Cardiac muscle cell (in vitro differentiated cells and primary cell): ENCODE measurements around the gene HSPB2. TPM values are rescaled to one million over a fixed set of nuclear protein-coding genes. Genes with fewer than 3 reads are reported as not detected.
A peak's percentile ranks its signal among the peaks of the same experiment; 100 is the strongest.

Experiments used
- DNase-seq, 2 donors: peaks; one replicate each; pipeline versions ENCODE4 v3.0.0 to v3.0.0-alpha.2; 2010 to 2017; ENCODE audit warnings: low read depth in 1 of 2, low spot score in 1 of 2
- H3K27ac ChIP-seq: fragments of 200-600 bp; sonication (generic); 2 replicates; pipeline ENCODE4 v1.5.1; 2016
- H3K27me3 ChIP-seq: fragments of 200-600 bp; sonication (generic); 2 replicates; pipeline ENCODE4 v1.6.0; 2016; ENCODE audit warnings: control low read depth
- H3K36me3 ChIP-seq: fragments of 200-600 bp; sonication (generic); 2 replicates; pipeline ENCODE4 v1.5.1; 2016; ENCODE audit warnings: control low read depth
- H3K4me1 ChIP-seq: fragments of 200-600 bp; sonication (generic); 2 replicates; pipeline ENCODE4 v1.8.1; 2017; ENCODE audit warnings: low read depth, mild to moderate bottlenecking, mixed run types
- H3K4me3 ChIP-seq: fragments of 200-600 bp; sonication (generic); 2 replicates; pipeline ENCODE4 v1.5.1; 2016; ENCODE audit warnings: mild to moderate bottlenecking
- H3K9me3 ChIP-seq: fragments of 200-600 bp; sonication (generic); 2 replicates; pipeline ENCODE4 v1.5.1; 2017; ENCODE audit warnings: low read depth, mild to moderate bottlenecking, control low read depth
- polyA plus RNA-seq: library from polyadenylated mRNA; unstranded; fragments of >200 nt; fragmentation: Nextera tagmentation; extraction: Ambion mirVana; gene quantifications from 2 replicates; pipeline ENCODE4 v1.2.1, GENCODE V29; 2016
- total RNA-seq: library from RNA; depleted of rRNA; stranded (reverse); fragments of >200 nt; gene quantifications from 2 replicates; pipeline ENCODE4 v1.2.3, GENCODE V29; 2016
- TF ChIP-seq, protein P1 (sequence below): IDR thresholded peaks from 2 replicates; pipeline ENCODE4 v1.5.1; 2012; ENCODE audit warnings: low read depth, mild to moderate bottlenecking, low read length

The HSPB2 gene
- total and polyA plus RNA-seq, 2 experiments from 2014 or later = 0.36 to 6.6 TPM

DNA sequence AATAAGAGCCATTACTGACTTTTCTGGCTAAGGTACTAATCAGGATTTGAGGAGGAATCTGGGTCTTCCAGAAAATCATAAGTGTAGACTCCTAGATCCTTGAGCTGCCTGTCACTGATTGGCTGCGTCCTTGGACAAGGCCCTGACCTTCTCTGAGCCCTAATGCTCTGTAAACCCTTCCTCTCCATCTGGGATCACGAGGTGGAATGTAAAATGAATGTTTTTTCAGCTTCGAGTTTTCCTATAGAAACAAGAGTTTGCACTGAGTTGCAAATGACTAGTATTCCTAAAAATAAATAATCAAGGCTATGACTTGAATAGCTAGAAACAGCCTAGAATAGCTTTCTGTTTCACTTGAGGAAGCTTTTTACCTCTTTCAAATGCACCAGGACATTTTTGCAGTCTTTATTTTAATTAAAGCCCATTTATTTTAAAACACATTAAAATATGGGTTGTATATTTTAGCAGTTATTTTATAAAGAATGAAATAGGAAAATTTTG lies 23.6 kb downstream of the HSPB2 start:
- Histone ChIP-seq H3K4me3 (peak overlapping the region; percentile 47), H3K27ac (peak overlapping the region; percentile 55)

DNA sequence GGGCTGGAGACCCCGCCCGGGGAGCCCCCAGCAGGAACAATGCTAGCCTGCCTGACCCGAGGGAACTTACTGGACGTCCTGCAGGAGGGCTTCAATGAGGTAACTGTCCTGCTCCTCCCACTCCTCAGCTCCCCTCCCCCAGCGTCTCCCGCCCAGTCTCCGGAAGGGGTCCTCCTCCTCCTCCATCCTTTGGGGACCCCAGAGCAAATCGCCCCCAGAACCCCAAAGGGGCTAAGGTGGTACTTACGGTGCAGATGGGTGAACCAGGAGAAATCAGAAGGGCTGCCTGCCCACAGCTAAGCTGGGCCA lies 24.9 kb downstream of the HSPB2 start:
- Histone ChIP-seq H3K27ac (peak overlapping the region; percentile 52), H3K4me3 (peak overlapping the region; percentile 47), H3K27me3 (no peaks in the 10 kb centered on the region), H3K36me3 (no peaks in the 10 kb centered on the region), H3K9me3 (no peaks in the 10 kb centered on the region), H3K4me1 (peaks cover 40% of the 10 kb centered on the region)
- no peak for DNase-seq
- TF ChIP-seq, protein P1, sequence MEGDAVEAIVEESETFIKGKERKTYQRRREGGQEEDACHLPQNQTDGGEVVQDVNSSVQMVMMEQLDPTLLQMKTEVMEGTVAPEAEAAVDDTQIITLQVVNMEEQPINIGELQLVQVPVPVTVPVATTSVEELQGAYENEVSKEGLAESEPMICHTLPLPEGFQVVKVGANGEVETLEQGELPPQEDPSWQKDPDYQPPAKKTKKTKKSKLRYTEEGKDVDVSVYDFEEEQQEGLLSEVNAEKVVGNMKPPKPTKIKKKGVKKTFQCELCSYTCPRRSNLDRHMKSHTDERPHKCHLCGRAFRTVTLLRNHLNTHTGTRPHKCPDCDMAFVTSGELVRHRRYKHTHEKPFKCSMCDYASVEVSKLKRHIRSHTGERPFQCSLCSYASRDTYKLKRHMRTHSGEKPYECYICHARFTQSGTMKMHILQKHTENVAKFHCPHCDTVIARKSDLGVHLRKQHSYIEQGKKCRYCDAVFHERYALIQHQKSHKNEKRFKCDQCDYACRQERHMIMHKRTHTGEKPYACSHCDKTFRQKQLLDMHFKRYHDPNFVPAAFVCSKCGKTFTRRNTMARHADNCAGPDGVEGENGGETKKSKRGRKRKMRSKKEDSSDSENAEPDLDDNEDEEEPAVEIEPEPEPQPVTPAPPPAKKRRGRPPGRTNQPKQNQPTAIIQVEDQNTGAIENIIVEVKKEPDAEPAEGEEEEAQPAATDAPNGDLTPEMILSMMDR = no peak

More for the DNA sequence above, 23.6 kb downstream of the HSPB2 start:
- H3K4me1 ChIP-seq = peaks cover 40% of the 10 kb centered on the region
- no peaks in the 10 kb centered on the region for H3K9me3 ChIP-seq
- TF ChIP-seq, protein P1 = no peak
- H3K27me3 ChIP-seq = no peaks in the 10 kb centered on the region
- DNase-seq = no peak
- H3K36me3 ChIP-seq = no peaks in the 10 kb centered on the region

DNA sequence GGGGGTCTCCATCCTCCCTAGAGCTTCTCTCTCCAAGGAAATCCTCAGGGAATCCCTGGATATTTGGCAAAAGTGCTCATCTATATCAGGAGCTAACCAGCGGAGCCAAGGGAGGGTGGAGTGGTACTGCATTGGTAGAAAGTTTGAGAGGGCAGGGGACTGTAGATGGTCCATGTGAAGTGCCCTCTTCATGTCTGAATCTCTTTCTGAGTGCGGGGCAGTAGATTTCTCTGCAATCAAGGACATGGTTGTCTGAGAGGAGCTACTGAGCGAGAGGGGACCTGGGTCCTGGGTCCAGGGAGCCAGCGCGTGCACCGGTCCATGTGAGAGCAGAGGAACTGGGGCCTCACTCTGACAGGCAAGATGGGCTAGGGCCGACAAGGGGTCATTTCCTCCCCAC lies 25.3 kb downstream of the HSPB2 start:
- Histone ChIP-seq H3K27ac (peak overlapping the region; percentile 64), H3K27me3 (no peaks in the 10 kb centered on the region), H3K4me3 (peak overlapping the region; percentile 47), H3K36me3 (no peaks in the 10 kb centered on the region), H3K9me3 (no peaks in the 10 kb centered on the region), H3K4me1 (peaks cover 40% of the 10 kb centered on the region)
- TF ChIP-seq, protein P1 = no peak
- no peak for DNase-seq

DNA sequence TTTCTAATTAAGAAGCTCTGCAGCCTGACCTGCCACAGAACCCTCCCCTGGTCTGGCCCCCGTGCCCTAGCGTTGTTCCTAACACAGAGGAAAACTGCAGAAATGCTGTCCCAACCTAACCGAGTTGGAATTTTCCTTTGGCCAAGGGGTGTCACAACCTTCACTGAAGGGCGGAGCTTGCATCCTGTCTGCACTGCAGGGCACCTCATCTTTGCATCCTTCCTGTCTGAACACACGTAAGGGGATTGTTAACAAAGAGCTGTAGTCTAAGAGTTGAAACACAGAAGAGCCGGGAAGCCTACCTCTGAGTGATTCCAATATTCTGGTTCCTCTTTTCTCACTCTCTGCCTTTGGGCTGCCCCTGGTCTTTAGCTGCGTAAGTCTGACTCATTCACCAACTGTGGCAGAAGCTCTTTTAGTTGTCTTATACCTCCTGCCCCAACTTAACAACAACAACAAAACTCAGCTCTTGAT lies 26.2 kb downstream of the HSPB2 start:
- DNase-seq = peak in 1 of 2 donors; percentile 31
- H3K36me3 ChIP-seq = no peaks in the 10 kb centered on the region
- no peaks in the 10 kb centered on the region for H3K9me3 ChIP-seq
- no peak overlapping the region for H3K4me3 ChIP-seq
- TF ChIP-seq, protein P1 = no peak
- no peaks in the 10 kb centered on the region for H3K27me3 ChIP-seq
- H3K27ac ChIP-seq = peak overlapping the region; percentile 64
- H3K4me1 ChIP-seq = peaks cover 40% of the 10 kb centered on the region

DNA sequence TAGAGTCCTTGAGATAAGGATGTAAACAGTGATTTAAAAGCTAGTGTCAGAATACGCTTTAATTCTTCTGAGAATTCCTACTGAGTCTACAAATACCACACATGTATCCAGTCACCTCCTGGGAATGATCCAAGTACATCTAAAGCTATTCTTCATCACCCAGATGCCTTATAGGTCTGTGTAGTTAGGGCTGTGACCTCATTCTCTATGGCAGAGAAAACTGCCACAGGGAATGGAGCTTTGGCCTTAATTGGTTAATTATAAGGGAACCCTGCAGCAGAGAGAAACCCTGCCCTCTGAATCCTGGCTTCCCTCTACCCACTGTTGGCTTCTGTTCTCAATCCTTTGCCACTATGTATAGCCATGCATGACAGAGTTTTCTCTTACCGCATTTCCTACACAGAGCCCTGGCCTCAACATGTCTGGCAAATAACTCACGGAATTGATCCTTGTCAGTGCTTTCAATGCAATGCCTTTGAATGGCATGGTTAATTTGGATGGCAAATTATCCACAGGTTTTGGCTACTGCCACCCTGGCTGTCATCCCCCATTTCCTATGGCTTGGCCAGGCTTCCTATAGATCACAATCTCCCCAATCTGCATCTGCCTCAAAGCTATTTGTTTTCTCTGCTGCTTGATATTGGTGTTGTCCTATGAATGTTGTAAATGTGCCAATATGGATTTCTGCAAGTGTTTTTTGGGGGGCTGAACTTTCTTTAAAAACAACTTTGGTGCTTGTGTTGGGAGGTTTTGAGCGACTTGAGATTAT lies 27.5 kb downstream of the HSPB2 start:
- Histone ChIP-seq H3K4me3 (no peak overlapping the region), H3K36me3 (no peaks in the 10 kb centered on the region), H3K9me3 (no peaks in the 10 kb centered on the region), H3K27ac (no peak overlapping the region), H3K4me1 (peaks cover 33% of the 10 kb centered on the region), H3K27me3 (no peaks in the 10 kb centered on the region)
- peak in 1 of 2 donors; percentile 69 for DNase-seq
- TF ChIP-seq, protein P1 = no peak
